ENCODE measurements around the gene TINAGL1.
"Not testable (repeated sequence)": the region's sequence is repeated elsewhere in the genome, so short reads cannot be mapped to it uniquely, and the experiment has no call there.

The TINAGL1 gene

DNA sequence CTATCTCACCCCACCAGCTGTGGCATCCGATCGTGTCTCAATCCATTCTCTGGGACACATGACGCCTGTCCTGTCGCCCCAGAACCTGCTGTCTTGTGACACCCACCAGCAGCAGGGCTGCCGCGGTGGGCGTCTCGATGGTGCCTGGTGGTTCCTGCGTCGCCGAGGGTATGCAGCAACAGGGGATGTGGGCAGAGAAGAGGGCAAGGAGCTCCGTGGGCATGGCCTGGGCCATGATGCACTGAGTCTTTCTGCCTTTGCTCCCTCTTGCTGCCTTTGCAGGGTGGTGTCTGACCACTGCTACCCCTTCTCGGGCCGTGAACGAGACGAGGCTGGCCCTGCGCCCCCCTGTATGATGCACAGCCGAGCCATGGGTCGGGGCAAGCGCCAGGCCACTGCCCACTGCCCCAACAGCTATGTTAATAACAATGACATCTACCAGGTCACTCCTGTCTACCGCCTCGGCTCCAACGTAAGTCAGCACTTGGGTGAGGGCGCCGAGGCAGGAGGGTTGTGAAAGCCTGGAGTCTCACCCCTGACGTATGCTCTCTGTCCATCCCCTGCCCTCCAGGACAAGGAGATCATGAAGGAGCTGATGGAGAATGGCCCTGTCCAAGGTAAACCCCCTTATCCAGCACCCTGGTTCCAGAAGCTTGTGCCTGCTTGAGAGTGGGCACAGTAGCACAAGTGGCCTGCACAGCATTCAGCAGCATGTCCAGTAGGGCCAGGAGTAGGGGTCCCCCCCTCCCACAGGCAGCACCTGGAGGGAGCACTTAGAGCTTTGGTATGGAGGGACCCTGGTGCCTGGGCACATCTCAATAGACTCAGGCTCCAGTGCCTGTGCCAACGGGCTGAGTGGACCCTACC is 8.8 kb downstream of the TINAGL1 start:
- DNase-seq = no peak

DNA sequence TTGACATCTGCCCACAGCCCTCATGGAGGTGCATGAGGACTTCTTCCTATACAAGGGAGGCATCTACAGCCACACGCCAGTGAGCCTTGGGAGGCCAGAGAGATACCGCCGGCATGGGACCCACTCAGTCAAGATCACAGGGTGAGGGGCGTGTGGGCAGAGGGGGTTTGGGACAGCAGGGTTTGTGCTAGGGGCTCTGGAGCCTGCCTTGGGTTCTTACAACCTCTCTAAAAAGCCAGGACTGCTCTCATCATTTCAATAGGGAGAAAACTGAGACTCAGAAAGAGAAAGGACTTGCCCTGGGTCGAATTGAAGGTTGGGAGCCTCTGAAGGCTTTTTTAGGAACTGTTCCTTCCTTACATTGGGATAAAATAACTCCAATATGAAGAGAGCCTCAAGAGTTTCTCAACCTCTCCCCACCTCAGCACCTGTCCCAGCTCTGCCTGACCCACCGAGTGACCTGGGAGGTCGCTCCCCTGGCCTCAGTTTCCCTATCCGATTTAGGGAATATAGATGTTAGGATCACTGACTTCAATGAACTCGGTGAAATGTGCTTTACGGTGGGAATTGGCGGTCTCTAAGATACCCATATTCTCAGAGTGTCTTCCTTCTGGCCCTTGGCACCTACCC is 9.5 kb downstream of the TINAGL1 start:
- no peak for DNase-seq

DNA sequence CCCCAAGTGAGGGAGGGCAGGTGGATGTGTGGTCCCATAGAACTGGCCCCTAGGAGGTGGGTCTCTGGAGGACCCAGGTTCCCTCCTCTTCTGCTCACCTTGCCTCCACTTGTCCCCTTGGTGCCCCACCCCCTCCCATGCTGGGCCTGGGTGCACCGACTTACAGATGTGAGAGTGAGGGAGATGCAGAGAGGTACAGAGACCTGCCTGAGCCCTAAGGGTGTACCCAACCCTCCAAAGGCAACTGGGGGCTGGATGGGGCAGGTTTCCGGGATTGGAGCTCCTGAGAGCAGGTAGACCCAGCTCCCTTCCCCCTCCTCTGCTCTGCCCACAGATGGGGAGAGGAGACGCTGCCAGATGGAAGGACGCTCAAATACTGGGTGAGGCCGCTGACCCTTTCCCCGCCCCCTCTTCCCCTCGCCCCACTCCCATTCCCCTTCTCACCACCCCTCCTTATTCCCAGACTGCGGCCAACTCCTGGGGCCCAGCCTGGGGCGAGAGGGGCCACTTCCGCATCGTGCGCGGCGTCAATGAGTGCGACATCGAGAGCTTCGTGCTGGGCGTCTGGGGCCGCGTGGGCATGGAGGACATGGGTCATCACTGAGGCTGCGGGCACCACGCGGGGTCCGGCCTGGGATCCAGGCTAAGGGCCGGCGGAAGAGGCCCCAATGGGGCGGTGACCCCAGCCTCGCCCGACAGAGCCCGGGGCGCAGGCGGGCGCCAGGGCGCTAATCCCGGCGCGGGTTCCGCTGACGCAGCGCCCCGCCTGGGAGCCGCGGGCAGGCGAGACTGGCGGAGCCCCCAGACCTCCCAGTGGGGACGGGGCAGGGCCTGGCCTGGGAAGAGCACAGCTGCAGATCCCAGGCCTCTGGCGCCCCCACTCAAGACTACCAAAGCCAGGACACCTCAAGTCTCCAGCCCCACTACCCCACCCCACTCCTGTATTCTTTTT is 10.3 kb downstream of the TINAGL1 start:
- no peak for DNase-seq

DNA sequence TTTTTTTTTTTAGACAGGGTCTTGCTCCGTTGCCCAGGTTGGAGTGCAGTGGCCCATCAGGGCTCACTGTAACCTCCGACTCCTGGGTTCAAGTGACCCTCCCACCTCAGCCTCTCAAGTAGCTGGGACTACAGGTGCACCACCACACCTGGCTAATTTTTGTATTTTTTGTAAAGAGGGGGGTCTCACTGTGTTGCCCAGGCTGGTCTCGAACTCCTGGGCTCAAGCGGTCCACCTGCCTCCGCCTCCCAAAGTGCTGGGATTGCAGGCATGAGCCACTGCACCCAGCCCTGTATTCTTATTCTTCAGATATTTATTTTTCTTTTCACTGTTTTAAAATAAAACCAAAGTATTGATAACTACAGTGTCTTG is 11.0 kb downstream of the TINAGL1 start:
- DNase-seq = not testable (repeated sequence)

DNA sequence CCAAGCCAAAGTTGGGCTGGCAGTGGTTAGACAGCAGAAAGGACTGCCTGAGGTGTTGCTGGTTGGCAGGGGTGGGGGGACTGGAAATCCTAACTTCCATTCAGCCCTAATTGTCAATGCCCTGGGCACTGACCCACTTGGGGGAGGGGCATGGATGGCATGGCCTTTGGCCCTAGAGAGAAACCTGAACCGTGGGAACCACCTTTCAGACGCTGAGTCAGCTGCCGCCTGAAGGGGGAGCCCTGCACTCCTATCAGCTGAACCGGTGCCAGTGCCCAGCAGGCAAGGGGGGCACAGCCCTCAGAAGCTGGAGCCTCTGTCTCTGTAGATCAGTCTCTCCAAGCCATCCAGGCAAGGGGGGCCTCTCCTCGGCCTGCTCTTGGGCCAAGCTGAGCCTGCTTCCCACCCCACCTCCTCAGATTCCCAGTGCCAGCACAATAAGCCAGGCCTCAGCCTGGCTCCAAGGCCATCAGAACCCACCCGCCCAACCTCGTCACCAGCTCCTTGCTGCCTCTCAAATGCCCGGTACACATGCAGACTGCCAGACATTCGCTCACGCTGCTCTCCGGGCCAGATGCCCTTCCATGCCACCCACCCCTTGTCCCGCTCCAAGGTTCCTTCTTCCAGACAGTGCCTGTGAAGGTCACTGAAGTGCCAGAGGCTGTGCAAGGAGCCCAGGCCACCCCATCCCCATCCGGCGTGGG is 11.6 kb downstream of the TINAGL1 start:
- peak; percentile 33 to 45 for DNase-seq

DNA sequence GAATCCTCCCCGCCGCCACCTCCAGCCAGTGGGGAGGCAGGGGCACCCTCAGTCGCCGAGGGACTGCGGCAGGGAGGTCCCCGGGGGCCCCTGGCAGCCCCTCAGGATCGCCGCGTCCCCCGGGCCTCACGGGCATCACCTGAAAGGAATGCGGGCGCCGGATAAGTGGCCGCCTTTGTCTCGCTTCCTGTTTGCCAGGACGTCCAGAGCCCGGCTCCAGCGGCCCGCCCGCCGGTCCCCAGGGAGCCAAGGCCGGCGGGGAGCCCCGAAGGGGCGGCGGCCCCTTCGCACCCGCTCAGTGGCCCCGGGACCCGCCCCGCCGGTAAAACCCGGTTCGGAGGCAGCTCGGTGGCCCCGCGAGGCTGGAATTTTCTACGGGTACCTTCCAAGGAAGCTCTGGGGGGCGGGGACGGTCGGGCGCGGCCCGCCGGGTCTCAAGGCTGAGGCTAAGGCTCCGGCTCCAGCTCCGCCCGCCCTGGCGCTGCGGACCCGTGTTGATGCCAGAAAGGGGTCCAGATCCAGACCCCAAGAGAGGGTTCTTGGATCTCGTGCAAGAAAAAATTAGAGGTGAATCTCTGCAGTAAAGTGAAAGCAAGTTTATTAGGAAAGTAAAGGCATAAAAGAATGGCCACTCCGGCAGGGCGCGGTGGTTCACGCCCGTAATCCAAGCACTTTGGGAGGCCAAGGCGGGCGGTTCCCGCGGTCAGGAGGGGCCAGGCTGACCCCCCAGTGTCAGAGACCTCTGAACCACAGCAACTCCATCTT is 12.6 kb downstream of the TINAGL1 start:
- DNase-seq = no peak

DNA sequence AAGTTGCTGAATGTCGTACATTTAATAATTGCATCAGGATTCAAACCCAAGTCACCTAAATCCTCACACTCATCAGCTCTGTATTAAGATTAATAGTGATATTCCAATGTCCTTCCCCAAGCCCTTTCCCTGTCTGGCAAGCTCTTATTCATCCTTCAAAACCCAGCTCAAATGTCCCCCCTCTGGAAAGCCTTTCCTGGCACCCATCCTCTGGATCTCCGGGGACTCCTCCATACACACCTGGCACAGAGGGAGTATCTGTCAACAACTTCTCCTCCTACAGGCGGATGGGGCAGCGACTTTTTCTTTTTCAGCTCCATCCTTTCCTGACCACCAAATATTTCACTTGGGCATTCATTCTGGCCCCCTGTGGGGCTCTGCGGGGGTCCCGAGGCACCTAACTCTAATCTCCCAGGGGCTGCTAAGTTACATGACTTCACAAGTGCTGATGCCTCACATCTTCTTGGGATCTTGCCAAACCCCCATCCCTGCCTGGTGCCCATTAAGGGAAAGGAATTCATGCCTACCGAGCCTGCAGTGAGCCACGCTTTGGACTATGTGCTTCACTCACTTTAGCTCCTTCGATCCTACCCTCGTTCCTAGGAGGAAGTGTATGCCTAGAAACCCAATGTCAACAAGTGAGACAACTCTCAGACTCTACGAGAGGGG is 15.2 kb downstream of the TINAGL1 start:
- DNase-seq = no peak

DNA sequence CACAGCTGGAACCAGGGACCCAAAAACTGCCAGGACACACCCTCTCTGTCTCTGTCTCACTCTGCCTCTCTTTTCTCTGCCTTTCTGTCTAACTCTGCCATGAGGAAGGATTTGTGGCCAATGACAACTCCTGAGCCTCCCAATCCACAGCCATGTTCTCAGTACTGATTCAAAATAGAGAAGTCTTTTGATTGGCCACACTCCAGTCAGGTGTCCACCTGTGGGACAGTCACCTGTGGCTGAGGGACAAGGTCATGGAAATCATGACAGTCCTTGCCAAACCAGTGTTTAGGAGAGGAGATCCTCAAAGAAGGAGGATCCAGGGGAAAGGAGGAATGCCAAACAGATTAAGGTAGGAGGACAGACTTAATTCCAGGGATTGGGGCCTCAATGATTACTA is 15.8 kb downstream of the TINAGL1 start:
- no peak for DNase-seq

DNA sequence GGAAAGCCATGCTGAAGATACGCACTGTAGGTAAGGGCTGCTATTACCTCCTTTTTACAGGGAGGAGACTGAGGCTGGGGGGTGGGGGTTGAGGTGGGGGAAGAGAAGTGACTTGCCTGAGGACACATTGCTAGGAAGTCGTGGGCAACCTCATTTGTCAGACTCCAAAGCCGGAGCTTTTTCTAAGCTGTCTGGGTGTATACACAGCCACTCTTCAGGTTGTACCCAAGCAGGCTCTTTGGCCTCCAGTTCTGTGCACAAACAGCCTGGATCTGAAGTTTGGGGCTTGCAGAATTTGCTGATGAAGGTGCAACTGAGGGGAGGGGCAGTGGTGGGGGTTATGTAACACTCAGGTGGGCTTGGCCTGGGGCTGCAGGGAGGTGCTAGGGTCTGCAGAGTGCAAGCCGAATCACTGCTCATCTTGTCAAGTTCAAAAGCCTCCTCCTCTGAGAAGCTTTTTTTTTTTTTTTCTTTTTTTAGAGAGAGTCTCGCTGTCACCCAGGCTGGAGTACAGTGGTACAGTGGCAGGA is 16.9 kb downstream of the TINAGL1 start:
- no peak for DNase-seq

DNA sequence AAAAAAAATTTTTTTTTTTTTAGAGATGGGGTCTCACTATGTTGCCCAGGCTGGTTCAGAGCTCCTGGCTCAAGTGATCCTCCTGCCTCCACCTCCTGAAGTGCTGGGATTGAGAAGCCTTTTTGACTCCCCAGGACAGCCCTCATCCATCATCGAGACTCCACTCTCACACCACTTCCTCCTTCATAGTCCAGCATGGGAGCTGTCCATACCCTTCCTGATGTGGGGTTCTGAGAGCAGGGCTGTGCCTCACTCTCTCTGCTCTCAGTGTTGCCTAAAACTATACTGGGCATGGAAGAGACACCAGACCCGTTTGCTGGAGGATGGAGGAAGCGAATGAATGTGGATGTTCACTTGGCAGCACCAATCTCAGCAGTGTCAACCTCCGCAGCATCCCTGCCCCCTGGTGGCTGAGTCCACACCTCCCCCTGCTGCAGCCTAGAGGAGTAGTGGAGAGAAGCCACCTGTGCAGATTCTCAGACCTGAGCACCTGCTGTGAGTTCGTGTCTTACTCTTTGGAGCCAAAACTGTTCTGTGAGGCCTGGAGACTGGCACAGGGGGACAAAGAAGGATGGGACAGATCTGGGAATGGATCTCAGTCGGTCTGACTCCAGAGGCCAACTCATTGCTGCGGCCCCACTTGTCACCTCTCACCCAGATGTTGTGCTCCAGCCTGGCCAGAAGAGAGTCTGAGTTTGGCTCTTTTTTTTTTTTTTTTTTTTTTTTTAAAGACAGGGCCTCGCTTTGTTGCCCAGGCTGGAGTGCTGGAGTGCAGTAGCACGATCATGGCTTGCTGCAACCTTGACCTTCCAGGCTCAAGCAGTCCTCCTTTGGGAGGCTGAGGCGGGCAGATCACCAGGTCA is 17.7 kb downstream of the TINAGL1 start:
- peak; percentile 35 to 49 for DNase-seq

DNA sequence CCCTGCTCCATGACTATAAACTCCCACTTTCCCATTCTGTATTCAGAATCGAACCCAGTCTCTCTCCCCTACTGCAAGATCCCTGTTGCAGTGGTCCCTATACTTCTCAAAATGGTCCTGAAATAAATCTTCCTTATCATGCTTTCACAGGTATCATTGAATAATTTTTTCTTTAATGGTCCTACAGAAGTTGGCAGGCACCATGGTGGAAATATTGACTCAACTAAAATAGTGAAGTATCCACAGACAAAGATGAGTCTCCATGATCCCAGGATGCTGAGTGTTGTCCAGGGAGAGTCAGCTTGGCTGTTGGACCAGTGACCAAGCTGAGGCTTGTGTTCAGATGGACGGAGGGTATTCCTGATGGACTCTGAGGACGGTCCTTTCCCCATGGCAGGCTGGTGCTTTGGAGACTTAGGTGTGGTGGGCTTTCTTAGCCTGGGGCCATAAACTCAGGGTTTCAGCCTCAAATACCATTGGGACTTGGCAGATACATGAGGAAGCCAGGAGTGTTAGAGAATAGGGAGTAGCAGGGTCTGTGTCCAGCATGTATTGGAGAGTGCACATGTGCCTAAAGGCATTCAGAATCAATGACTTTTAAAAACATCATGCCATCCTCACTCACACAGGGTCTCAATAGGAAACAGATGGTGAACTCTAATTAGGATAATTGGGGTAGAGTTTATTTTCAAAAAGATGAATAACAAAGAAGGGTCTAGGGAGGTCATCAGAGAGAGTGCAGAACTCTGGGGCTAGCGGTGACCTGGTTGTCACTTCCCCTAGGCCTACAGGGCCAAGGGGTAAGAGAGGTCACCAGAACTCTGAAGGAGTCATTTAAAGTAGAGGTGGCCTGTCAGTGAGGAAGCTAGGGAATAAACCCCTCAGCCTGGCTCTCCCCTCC is 19.8 kb downstream of the TINAGL1 start:
- no peak for DNase-seq

DNA sequence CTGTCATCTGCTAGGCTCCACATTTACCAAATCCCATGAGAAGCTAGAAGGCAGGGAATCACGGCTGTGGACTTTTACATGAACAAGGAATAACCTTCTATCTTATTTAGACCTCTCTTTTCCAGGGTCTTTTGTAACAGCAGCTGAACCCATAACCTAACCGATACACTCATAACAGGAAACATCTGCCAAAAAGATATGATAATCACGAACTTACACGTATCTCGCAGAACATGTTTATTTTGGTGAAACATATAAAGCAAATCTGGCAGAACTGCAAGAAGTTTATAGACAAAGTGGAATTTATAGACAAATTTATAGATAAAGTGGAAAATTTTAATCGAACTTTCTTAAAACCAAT is 20.4 kb downstream of the TINAGL1 start:
- DNase-seq = no peak

DNA sequence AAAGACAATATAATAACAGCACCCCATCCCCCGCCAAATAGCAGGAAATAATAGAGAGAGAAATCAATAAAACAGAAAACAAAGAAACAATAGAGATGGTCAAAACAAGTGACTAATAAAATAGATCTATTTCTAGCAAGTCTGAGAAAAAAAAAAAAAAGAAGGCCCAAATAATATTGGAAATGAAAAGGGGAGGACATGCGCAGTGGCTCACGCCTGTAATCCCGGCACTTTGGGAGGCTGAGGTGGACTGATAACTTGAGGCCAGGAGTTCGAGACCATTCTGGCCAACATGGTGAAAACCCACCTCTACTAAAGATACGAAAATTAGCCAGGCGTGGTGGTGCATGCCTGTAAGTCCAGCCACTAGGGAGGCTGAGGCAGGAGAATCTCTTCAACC is 22.7 kb downstream of the TINAGL1 start:
- DNase-seq = no peak

DNA sequence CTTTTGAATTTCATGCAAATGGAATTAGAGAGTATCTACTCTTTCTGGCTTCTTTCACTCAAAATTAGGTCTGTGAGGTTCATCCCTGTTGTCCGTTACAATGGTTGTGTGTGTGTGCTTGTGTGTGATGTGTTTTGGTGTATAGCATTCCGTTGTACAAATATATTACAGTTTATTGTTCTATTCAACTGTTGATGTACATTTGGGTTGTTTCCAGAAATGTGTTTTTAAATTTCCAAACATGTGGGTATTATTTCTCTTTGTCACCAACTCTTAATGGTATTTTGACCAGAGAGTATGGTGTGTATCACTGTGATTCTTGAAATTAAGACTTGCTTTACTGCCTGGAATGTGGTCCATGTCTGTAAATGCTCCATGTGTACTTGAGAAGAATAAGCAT is 24.3 kb downstream of the TINAGL1 start:
- DNase-seq = no peak

DNA sequence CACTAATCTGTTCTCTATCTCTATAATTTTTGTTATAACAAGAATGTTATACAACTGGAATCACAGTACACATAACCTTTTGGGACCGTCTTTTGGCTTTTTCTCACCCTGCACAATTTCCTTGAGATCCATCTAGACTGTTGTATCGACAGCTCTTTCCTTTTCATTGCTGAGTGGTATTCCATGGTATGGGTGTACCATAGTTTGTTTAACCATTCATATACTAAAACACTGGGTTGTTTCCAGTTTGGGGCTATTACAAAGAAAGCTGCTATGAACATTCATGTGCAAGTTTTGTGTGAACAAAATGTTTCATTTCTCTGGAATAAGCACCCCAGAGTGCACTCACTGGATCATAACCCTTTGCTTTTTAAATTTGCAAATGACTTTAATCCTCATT is 25.8 kb downstream of the TINAGL1 start:
- no peak for DNase-seq

DNA sequence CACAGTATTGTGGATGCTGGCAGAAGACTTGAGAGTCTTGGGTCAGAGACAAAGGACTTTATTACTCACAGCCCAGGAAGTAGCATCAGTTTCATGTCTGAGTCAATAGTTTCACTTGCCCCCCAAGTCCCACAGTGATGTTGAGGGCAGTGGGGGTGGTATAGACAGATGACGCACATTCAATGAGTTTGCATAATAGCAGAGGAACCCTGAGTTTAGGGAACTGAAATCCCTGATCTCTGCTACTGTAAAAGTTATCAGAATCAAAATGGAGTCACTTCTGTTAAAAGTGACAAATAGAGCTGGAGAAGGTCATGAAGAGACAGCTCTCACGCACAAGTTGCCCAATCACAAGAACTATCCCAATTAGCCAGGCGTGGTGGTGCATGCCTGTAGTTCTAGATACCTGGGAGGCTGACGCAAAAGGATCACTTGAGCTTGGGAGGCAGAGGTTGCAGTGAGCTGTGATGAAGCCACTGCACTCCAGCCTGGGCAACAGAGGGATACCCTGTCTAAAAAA is 29.7 kb downstream of the TINAGL1 start:
- DNase-seq = no peak

DNA sequence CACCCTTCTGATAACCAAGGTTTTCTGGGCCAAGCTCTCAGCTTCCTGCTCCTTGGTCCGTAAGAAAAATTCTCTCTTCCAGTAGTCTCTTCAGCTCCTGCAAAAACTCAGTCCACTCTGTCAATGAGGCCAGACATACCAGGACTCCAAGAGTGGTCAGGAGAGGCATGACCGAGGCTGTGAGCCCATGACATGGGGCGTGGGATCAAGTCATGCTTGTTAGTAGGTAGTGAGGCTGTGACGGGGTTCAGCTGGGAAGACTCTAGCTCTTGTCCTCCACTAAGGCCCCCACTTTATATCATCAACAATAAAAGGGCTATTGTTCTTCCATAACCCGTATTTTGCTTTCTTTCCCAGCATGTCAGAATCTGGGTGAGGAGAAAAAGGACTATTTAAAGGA is 31.0 kb downstream of the TINAGL1 start:
- no peak for DNase-seq

DNA sequence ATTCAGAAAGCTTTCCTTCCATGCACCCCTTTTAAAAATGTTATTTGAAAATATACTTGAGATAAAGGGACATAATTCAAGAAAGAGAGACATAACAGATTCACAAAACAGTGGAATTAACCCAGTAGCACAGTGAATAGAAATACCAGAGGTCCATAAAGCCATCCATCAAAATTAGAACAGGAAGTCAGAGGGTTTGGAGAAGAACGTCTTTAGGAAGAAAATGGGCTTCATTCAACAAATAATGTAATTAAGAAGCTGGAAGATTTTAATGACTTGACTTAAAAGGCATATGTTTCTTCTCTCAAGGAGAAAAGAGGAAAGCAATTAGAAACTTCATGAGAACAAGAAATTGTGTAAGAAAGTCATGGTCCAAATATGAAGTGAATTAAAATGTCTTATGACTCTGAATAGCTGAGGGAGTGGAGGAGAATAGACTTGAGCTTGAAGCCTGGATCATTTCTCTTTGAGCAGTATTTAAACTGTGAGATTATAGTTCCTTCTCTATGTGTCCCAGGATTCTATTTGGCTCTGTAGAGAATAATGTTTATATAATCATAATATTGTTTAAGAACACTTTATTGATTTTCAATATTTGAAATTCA is 33.3 kb downstream of the TINAGL1 start:
- DNase-seq = no peak

Data from AML-193 (cell line).